Adrenal gland (tissue), 12 donors: ENCODE results near the gene RTKN2. TPM values are rescaled to one million over a fixed set of nuclear protein-coding genes. Genes with fewer than 3 reads are reported as not detected.

Experiments
- DNase-seq, 7 donors: peaks; one replicate each; pipeline ENCODE4 v3.0.0-alpha.2; 2019 to 2020
- H3K27ac ChIP-seq, 5 donors: fragments of 200-600 bp; sonication (generic) in 4 of 5; 1 replicate in 3 of 5; 2 replicates in 2 of 5; pipeline versions ENCODE4 v1.5.1 to v1.8.0; 2016 to 2020; ENCODE audit warnings: mild to moderate bottlenecking in 1 of 5
- H3K27me3 ChIP-seq: fragments of 200-600 bp; 2 replicates; pipeline ENCODE4 v1.8.0; 2021
- H3K36me3 ChIP-seq, 2 donors: fragments of 200-600 bp; replicated peaks in 1 of 2; 1 replicate in 1 of 2; 2 replicates in 1 of 2; pipeline versions ENCODE4 v1.5.1 to v1.8.0; 2018 to 2022
- H3K4me1 ChIP-seq, 2 donors: fragments of 200-600 bp; replicated peaks in 1 of 2; 1 replicate in 1 of 2; 2 replicates in 1 of 2; pipeline versions ENCODE4 v1.5.1 to v1.8.0; 2018 to 2021
- H3K4me3 ChIP-seq, 4 donors: fragments of 200-600 bp; sonication (generic) in 3 of 4; one replicate each; pipeline ENCODE4 v1.5.1; 2016 to 2018
- H3K9me3 ChIP-seq, 3 donors: fragments of 200-600 bp; sonication (generic) in 1 of 3; replicated peaks in 1 of 3; 1 replicate in 2 of 3; 2 replicates in 1 of 3; pipeline versions ENCODE4 v1.5.1 to v1.8.0; 2016 to 2021
- CTCF ChIP-seq, 6 experiments: fragments of 450-650 bp in 4 of 6; fragments of 200-600 bp in 2 of 6; sonication (generic) in 1 of 6; IDR thresholded peaks; 1 replicate in 5 of 6; 2 replicates in 1 of 6; pipeline versions ENCODE4 v1.5.1 to v1.8.0; 2016 to 2021; ENCODE audit warnings: antibody characterized with exemption in 6 of 6, mild to moderate bottlenecking in 2 of 6, moderate library complexity in 1 of 6
- POLR2A ChIP-seq, 2 donors: fragments of 450-650 bp; IDR thresholded peaks; one replicate each; pipeline ENCODE4 v1.6.1; 2017; ENCODE audit warnings: antibody characterized with exemption in 2 of 2, mild to moderate bottlenecking in 2 of 2, moderate library complexity in 1 of 2
- whole genome bisulfite sequencing, 4 donors: extraction: QIAGEN DNeasy Blood & Tissue Kit in 2 of 4; methylation state at CpG; one replicate each; pipeline versions ENCODE4 v1.1.5 to v1.1.7; 2013 to 2017; 5-methylcytosine and 5-hydroxymethylcytosine counted together
- intact Hi-C, 2 donors: fragments of 100-400 bp; cut with DNase I; formaldehyde crosslinking; loops; one replicate each; pipeline versions ENCODE4 v1.14.1 to v1.15.0; 2022 to 2023
- polyA plus RNA-seq, 3 donors: library from polyadenylated mRNA; stranded (reverse); fragments of 200-250 nt in 2 of 3; fragments of 350-450 nt in 1 of 3; fragmentation: Illumina TruSeq in 1 of 3; extraction: RNeasy Lipid Tissue Mini Kit (QIAGEN cat#74804) in 1 of 3; gene quantifications; one replicate each; pipeline ENCODE4 v1.2.3, GENCODE V29; 2013 to 2014
- total RNA-seq, 9 donors: library from RNA; depleted of rRNA in 4 of 9; stranded (reverse); fragments of >200 nt in 4 of 9; fragments of 120-200 nt in 1 of 9; fragmentation: NEBNext Ultra II Directional in 1 of 9; extraction: Animal tissue kit (Norgen Biotek cat#: 25700) in 1 of 9; gene quantifications; one replicate each; pipeline versions ENCODE4 v1.1.0 to v1.2.4, GENCODE V29; 2013 to 2023
- donor health status: healthy with polysubstance abuse.
- donor health status: Bipolar disorder and iron deficiency.
- donor health status: DM: yes; HTN: yes; CAD: no.
- donor health status: DM: no; HTN: no; CAD: no.
- donor health status: DM: no; HTN: no; CAD: no.
- donor health status: DM: yes; HTN: yes; CAD: no.

RTKN2 gene
- total and polyA plus RNA-seq, 12 donors, result 0.07 to 3.4 (median 0.09) TPM; not detected in 4

- WGBS, 4 donors, result 83 to 97% (median 95%) methylated on average over 8 of the region's 8 CpGs
Observed at GRCh38 chr10:62188021-62188616, 80.5 kb downstream of the RTKN2 start.

GRCh38 chr10:62186999-62187675 is 81.5 kb downstream of the RTKN2 start:
- peaks cover 0 to 7% of the 10 kb centered on the region in 2 donors for H3K4me1 ChIP-seq
- no peak overlapping the region for H3K4me3 ChIP-seq
- intact Hi-C loops, result no loop called here
- no peak for DNase-seq
- no peaks in the 10 kb centered on the region for H3K9me3 ChIP-seq
- H3K27ac ChIP-seq, result no peak overlapping the region
- 59 to 78% (median 71%) methylated on average over 2 of the region's 2 CpGs for WGBS, 4 donors
- H3K36me3 ChIP-seq, result no peaks in the 10 kb centered on the region
- H3K27me3 ChIP-seq, result no peaks in the 10 kb centered on the region
- TF ChIP-seq CTCF (IDR thresholded peaks at IDR 0.05), result no peak
- no peak for TF ChIP-seq POLR2A (IDR thresholded peaks at IDR 0.05)

More at GRCh38 chr10:62188021-62188616, 80.5 kb downstream of the RTKN2 start:
- no peak for DNase-seq
- intact Hi-C loops, result no loop called here
- TF ChIP-seq CTCF (IDR thresholded peaks at IDR 0.05) (no peak), POLR2A (IDR thresholded peaks at IDR 0.05) (no peak)
- Histone ChIP-seq H3K27me3 (no peaks in the 10 kb centered on the region), H3K27ac (no peak overlapping the region), H3K4me1 (peaks cover 0 to 7% of the 10 kb centered on the region in 2 donors), H3K36me3 (no peaks in the 10 kb centered on the region), H3K4me3 (no peak overlapping the region), H3K9me3 (no peaks in the 10 kb centered on the region)

GRCh38 chr10:62185919-62186692 is 82.5 kb downstream of the RTKN2 start:
- Histone ChIP-seq H3K27ac (no peak overlapping the region), H3K9me3 (no peaks in the 10 kb centered on the region), H3K36me3 (no peaks in the 10 kb centered on the region), H3K4me1 (peaks cover 0 to 7% of the 10 kb centered on the region in 2 donors), H3K4me3 (no peak overlapping the region), H3K27me3 (no peaks in the 10 kb centered on the region)
- intact Hi-C loops, result no loop called here
- 82 to 85% (median 83%) methylated on average over 11 of the region's 11 CpGs for WGBS, 4 donors
- TF ChIP-seq POLR2A (IDR thresholded peaks at IDR 0.05), result no peak
- TF ChIP-seq CTCF (IDR thresholded peaks at IDR 0.05), result no peak
- no peak for DNase-seq
